Measurements from ENCODE around the gene WNT9B. TPM values are rescaled to one million over a fixed set of nuclear protein-coding genes. Genes with fewer than 3 reads are reported as not detected.

The WNT9B gene
- total RNA-seq, 1 donor from 2014 or later = not detected

- peaks cover 5% of the 10 kb centered on the region for H3K27me3 Mint-ChIP-seq (ENCODE audit: unreplicated experiment)
- H3K9me3 Mint-ChIP-seq (ENCODE audit: unreplicated experiment) = no peaks in the 10 kb centered on the region
- TF ChIP-seq CTCF (IDR thresholded peaks at IDR 0.05; ENCODE audit: partially characterized antibody, unreplicated experiment) = no peak
- H3K4me3 Mint-ChIP-seq (ENCODE audit: unreplicated experiment) = no peak overlapping the region
- no peak overlapping the region for H3K27ac Mint-ChIP-seq (ENCODE audit: unreplicated experiment)
- DNase-seq = no peak
- no peaks in the 10 kb centered on the region for H3K36me3 Mint-ChIP-seq (ENCODE audit: unreplicated experiment)
- H3K4me1 Mint-ChIP-seq (ENCODE audit: low read depth, unreplicated experiment) = peaks cover 3% of the 10 kb centered on the region
Measured at GRCh38 chr17:46877466-46877865, 26.1 kb downstream of the WNT9B start.

- Mint-ChIP-seq H3K27me3 (ENCODE audit: unreplicated experiment) (peaks cover 5% of the 10 kb centered on the region), H3K4me3 (ENCODE audit: unreplicated experiment) (no peak overlapping the region), H3K4me1 (ENCODE audit: low read depth, unreplicated experiment) (peaks cover 3% of the 10 kb centered on the region), H3K9me3 (ENCODE audit: unreplicated experiment) (no peaks in the 10 kb centered on the region), H3K36me3 (ENCODE audit: unreplicated experiment) (no peaks in the 10 kb centered on the region), H3K27ac (ENCODE audit: unreplicated experiment) (no peak overlapping the region)
- no peak for TF ChIP-seq CTCF (IDR thresholded peaks at IDR 0.05; ENCODE audit: partially characterized antibody, unreplicated experiment)
- no peak for DNase-seq
Measured at GRCh38 chr17:46878055-46878454, 26.7 kb downstream of the WNT9B start.

GRCh38 chr17:46879101-46879500 is 27.7 kb downstream of the WNT9B start:
- no peaks in the 10 kb centered on the region for H3K9me3 Mint-ChIP-seq (ENCODE audit: unreplicated experiment)
- H3K4me3 Mint-ChIP-seq (ENCODE audit: unreplicated experiment) = no peak overlapping the region
- no peak for TF ChIP-seq CTCF (IDR thresholded peaks at IDR 0.05; ENCODE audit: partially characterized antibody, unreplicated experiment)
- H3K4me1 Mint-ChIP-seq (ENCODE audit: low read depth, unreplicated experiment) = peaks cover 2% of the 10 kb centered on the region
- no peak overlapping the region for H3K27ac Mint-ChIP-seq (ENCODE audit: unreplicated experiment)
- no peak for DNase-seq
- H3K27me3 Mint-ChIP-seq (ENCODE audit: unreplicated experiment) = peaks cover 5% of the 10 kb centered on the region
- H3K36me3 Mint-ChIP-seq (ENCODE audit: unreplicated experiment) = no peaks in the 10 kb centered on the region

GRCh38 chr17:46881015-46881414 is 29.6 kb downstream of the WNT9B start:
- TF ChIP-seq CTCF (IDR thresholded peaks at IDR 0.05; ENCODE audit: partially characterized antibody, unreplicated experiment) = no peak
- Mint-ChIP-seq H3K4me3 (ENCODE audit: unreplicated experiment) (no peak overlapping the region), H3K36me3 (ENCODE audit: unreplicated experiment) (no peaks in the 10 kb centered on the region), H3K27ac (ENCODE audit: unreplicated experiment) (no peak overlapping the region), H3K9me3 (ENCODE audit: unreplicated experiment) (peaks cover 4% of the 10 kb centered on the region), H3K4me1 (ENCODE audit: low read depth, unreplicated experiment) (peaks cover 2% of the 10 kb centered on the region), H3K27me3 (ENCODE audit: unreplicated experiment) (peaks cover 5% of the 10 kb centered on the region)
- DNase-seq = no peak

- Mint-ChIP-seq H3K27ac (ENCODE audit: unreplicated experiment) (no peak overlapping the region), H3K4me1 (ENCODE audit: low read depth, unreplicated experiment) (peaks cover 2% of the 10 kb centered on the region), H3K27me3 (ENCODE audit: unreplicated experiment) (peaks cover 5% of the 10 kb centered on the region), H3K36me3 (ENCODE audit: unreplicated experiment) (no peaks in the 10 kb centered on the region), H3K9me3 (ENCODE audit: unreplicated experiment) (peaks cover 4% of the 10 kb centered on the region), H3K4me3 (ENCODE audit: unreplicated experiment) (no peak overlapping the region)
- no peak for TF ChIP-seq CTCF (IDR thresholded peaks at IDR 0.05; ENCODE audit: partially characterized antibody, unreplicated experiment)
- no peak for DNase-seq
Measured at GRCh38 chr17:46882666-46883065, 31.3 kb downstream of the WNT9B start.

Data from glutamatergic neuron (in vitro differentiated cells).